Endothelial cell of umbilical vein (primary cell): Measurements from ENCODE around the gene MAP4K5.
A peak's percentile ranks its signal among the peaks of the same experiment; 100 is the strongest.

Source experiments
- POLR2A ChIP-seq: IDR thresholded peaks from 2 replicates; pipeline ENCODE4 v1.6.1; 2012; ENCODE audit warnings: low read depth, mild to moderate bottlenecking, control low read depth, low read length
- POLR2AphosphoS5 ChIP-seq: IDR thresholded peaks from 2 replicates; pipeline ENCODE4 v1.6.1; 2012; ENCODE audit warnings: low read depth, mild to moderate bottlenecking, control low read depth, low read length, moderate library complexity; ENCODE audit not compliant: insufficient read depth

DNA sequence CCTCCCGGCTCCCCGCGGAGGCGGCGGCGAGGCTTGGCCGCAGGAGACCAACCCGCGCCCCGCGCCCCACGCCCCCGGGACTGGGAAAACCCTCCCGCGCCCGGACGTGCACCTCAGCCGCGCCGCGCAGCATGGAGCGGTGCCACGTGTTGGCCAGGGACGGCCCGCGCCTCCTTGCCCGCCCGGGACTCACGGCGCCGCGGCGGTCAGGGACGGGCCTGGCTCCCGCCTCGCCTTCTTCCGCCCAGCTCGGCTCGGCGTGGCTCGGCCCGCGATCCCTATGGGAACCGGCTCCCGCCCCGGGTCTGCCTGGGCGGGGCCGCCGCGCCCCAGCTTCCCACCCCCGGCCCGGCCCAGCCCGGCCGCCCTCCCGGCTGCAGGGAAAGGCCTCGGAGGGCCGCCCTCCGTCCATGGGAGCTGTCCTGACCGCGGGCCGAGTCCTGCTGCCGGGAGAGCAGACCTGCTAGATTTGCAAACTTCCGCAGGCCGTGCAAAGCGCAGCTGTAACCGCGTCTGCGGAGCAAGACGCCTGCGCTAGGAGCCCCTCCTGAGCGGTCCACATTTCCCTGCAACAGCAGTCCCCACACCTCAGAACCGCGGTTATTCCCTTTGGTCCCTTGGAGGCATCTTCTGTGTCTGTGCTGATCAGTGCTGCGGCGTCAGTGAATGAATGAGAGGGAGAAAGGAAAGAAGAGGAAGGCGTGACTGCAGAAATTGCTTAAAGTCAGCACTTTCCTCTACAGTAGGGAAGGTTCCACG is 135.6 kb downstream of the MAP4K5 start, which contains the start of gene CDKL1:
- TF ChIP-seq POLR2AphosphoS5 (peak; percentile 73), POLR2A (peak; percentile 60)
